ENCODE data around the gene CTBP2. TPM values are rescaled to one million over a fixed set of nuclear protein-coding genes. Genes with fewer than 3 reads are reported as not detected.

The CTBP2 gene
- total RNA-seq, 1 experiment from 2014 or later = 191 TPM

- no peak for TF ChIP-seq CREB1 (CRISPR knock-in tag; IDR thresholded peaks at IDR 0.05)
Measured at GRCh38 chr10:125192620-125193019, 32.3 kb upstream of the CTBP2 start (continued).

DNA sequence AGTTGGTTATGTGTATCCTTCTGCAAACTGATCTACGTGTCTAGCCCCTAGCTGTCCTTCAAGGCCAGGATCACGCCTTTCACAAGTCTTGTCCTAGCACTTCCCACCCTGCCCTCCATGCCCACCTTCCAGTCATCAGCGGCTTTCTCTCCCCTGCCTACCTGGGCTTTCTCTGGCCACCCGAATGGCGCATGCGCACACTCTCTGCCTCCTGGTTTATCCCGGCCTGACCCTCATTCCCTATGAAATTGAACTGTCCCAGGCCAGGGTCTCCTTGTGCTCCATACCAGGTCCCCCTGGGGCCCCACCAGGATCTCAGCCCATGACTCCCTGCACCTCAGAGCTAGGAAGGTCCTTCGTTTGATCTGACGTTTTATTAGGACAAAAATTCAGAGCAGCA is 31.6 kb upstream of the CTBP2 start:
- Mint-ChIP-seq H3K36me3 (no peaks in the 10 kb centered on the region), H3K27ac (no peak overlapping the region), H3K9me3 (peaks cover 12% of the 10 kb centered on the region), H3K4me1 (peaks cover 8% of the 10 kb centered on the region), H3K4me3 (no peak overlapping the region), H3K27me3 (ENCODE audit: low read depth) (peaks cover 7% of the 10 kb centered on the region)
- DNase-seq (ENCODE audit: low spot score) = no peak
- ChIA-PET POLR2A (no interaction called here), CTCF (no interaction called here)
- no peak for ATAC-seq
- TF ChIP-seq MYBL2 (CRISPR knock-in tag; IDR thresholded peaks at IDR 0.05) (no peak), MAX (CRISPR knock-in tag; IDR thresholded peaks at IDR 0.05) (no peak), ZNF425 (CRISPR knock-in tag; conservative IDR thresholded peaks at IDR 0.05) (no peak), KAT7 (CRISPR knock-in tag; IDR thresholded peaks at IDR 0.05; ENCODE audit: borderline replicate concordance) (no peak), EMX1 (CRISPR knock-in tag; IDR thresholded peaks at IDR 0.05) (no peak), ZNF512 (CRISPR knock-in tag; IDR thresholded peaks at IDR 0.05; ENCODE audit: borderline replicate concordance) (no peak), TEAD1 (CRISPR knock-in tag; IDR thresholded peaks at IDR 0.05) (no peak), GRHL2 (CRISPR knock-in tag; IDR thresholded peaks at IDR 0.05; ENCODE audit: insufficient replicate concordance, severe bottlenecking) (no peak), E2F5 (CRISPR knock-in tag; IDR thresholded peaks at IDR 0.05) (no peak), FOXJ3 (CRISPR knock-in tag; IDR thresholded peaks at IDR 0.05; ENCODE audit: borderline replicate concordance) (no peak), CTCF (IDR thresholded peaks at IDR 0.05) (no peak), OVOL2 (CRISPR knock-in tag; IDR thresholded peaks at IDR 0.05; ENCODE audit: borderline replicate concordance) (no peak), PREB (CRISPR knock-in tag; IDR thresholded peaks at IDR 0.05; ENCODE audit: borderline replicate concordance) (no peak), NFYB (CRISPR knock-in tag; conservative IDR thresholded peaks at IDR 0.05; ENCODE audit: low read depth) (no peak), ATF6 (CRISPR knock-in tag; IDR thresholded peaks at IDR 0.05) (no peak), SP1 (CRISPR knock-in tag; conservative IDR thresholded peaks at IDR 0.05) (no peak)
- TF ChIP-seq, protein P1, sequence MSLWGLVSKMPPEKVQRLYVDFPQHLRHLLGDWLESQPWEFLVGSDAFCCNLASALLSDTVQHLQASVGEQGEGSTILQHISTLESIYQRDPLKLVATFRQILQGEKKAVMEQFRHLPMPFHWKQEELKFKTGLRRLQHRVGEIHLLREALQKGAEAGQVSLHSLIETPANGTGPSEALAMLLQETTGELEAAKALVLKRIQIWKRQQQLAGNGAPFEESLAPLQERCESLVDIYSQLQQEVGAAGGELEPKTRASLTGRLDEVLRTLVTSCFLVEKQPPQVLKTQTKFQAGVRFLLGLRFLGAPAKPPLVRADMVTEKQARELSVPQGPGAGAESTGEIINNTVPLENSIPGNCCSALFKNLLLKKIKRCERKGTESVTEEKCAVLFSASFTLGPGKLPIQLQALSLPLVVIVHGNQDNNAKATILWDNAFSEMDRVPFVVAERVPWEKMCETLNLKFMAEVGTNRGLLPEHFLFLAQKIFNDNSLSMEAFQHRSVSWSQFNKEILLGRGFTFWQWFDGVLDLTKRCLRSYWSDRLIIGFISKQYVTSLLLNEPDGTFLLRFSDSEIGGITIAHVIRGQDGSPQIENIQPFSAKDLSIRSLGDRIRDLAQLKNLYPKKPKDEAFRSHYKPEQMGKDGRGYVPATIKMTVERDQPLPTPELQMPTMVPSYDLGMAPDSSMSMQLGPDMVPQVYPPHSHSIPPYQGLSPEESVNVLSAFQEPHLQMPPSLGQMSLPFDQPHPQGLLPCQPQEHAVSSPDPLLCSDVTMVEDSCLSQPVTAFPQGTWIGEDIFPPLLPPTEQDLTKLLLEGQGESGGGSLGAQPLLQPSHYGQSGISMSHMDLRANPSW (CRISPR knock-in tag; conservative IDR thresholded peaks at IDR 0.05; ENCODE audit: low read depth) = no peak
- TF ChIP-seq, protein P2, sequence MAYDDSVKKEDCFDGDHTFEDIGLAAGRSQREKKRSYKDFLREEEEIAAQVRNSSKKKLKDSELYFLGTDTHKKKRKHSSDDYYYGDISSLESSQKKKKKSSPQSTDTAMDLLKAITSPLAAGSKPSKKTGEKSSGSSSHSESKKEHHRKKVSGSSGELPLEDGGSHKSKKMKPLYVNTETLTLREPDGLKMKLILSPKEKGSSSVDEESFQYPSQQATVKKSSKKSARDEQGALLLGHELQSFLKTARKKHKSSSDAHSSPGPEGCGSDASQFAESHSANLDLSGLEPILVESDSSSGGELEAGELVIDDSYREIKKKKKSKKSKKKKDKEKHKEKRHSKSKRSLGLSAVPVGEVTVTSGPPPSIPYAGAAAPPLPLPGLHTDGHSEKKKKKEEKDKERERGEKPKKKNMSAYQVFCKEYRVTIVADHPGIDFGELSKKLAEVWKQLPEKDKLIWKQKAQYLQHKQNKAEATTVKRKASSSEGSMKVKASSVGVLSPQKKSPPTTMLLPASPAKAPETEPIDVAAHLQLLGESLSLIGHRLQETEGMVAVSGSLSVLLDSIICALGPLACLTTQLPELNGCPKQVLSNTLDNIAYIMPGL (CRISPR knock-in tag; IDR thresholded peaks at IDR 0.05) = no peak
- TF ChIP-seq, protein P3, sequence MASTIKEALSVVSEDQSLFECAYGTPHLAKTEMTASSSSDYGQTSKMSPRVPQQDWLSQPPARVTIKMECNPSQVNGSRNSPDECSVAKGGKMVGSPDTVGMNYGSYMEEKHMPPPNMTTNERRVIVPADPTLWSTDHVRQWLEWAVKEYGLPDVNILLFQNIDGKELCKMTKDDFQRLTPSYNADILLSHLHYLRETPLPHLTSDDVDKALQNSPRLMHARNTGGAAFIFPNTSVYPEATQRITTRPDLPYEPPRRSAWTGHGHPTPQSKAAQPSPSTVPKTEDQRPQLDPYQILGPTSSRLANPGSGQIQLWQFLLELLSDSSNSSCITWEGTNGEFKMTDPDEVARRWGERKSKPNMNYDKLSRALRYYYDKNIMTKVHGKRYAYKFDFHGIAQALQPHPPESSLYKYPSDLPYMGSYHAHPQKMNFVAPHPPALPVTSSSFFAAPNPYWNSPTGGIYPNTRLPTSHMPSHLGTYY (CRISPR knock-in tag; IDR thresholded peaks at IDR 0.05) = no peak

All from WTC11 (cell line).